HepG2 (cell line): Measurements from ENCODE around the gene RNU11. TPM values are rescaled to one million over a fixed set of nuclear protein-coding genes. Genes with fewer than 3 reads are reported as not detected.

ENCODE experiments used
- ATAD3A ChIP-seq: sonication (generic); formaldehyde crosslinking; IDR thresholded peaks from 2 replicates; pipeline ENCODE4 v1.4.0; 2020; ENCODE audit warnings: missing genetic modification reagents
- CHCHD3 ChIP-seq: sonication (generic); formaldehyde crosslinking; IDR thresholded peaks from 2 replicates; pipeline ENCODE4 v1.8.0; 2022; ENCODE audit warnings: mild to moderate bottlenecking, missing genetic modification reagents, moderate library complexity
- CSRNP1 ChIP-seq: sonication (generic); formaldehyde crosslinking; IDR thresholded peaks from 2 replicates; pipeline ENCODE4 v1.8.1; 2023; ENCODE audit warnings: mild to moderate bottlenecking, missing genetic modification reagents
- HIC2 ChIP-seq: sonication (generic); formaldehyde crosslinking; IDR thresholded peaks from 2 replicates; pipeline ENCODE4 v1.9.0; 2022; ENCODE audit warnings: low read depth, missing genetic modification reagents
- KLF12 ChIP-seq: sonication (generic); formaldehyde crosslinking; IDR thresholded peaks from 2 replicates; pipeline ENCODE4 v1.4.0; 2020; ENCODE audit warnings: missing genetic modification reagents, borderline replicate concordance
- NONO ChIP-seq, 2 experiments: fragments of 450-650 bp in 1 of 2; sonication (generic) in 1 of 2; formaldehyde crosslinking in 1 of 2; IDR thresholded peaks in 1 of 2; conservative IDR thresholded peaks in 1 of 2; 2 replicates each; pipeline versions ENCODE4 v1.6.1 to v1.8.0; 2017 to 2022; ENCODE audit warnings: mild to moderate bottlenecking in 1 of 2, missing genetic modification reagents in 1 of 2, moderate library complexity in 1 of 2
- PATZ1 ChIP-seq: sonication (generic); formaldehyde crosslinking; IDR thresholded peaks from 2 replicates; pipeline ENCODE4 v1.4.0; 2020; ENCODE audit warnings: missing genetic modification reagents
- PCBP1 ChIP-seq: fragments of 200-400 bp; formaldehyde crosslinking; IDR thresholded peaks from 2 replicates; pipeline ENCODE4 v1.6.1; 2017; ENCODE audit warnings: mild to moderate bottlenecking, low read depth, low read length, borderline replicate concordance
- PCBP2 ChIP-seq: fragments of 200-400 bp; formaldehyde crosslinking; optimal IDR thresholded peaks from 2 replicates; pipeline ENCODE3; 2018; ENCODE audit warnings: low read length, low read depth; ENCODE audit not compliant: poor library complexity, severe bottlenecking
- RARG ChIP-seq: sonication (generic); formaldehyde crosslinking; IDR thresholded peaks from 2 replicates; pipeline ENCODE4 v1.4.0; 2020; ENCODE audit warnings: low read depth, mild to moderate bottlenecking, missing genetic modification reagents
- TAF1 ChIP-seq: sonication (generic); formaldehyde crosslinking; IDR thresholded peaks from 2 replicates; pipeline ENCODE4 v1.4.0; 2020; ENCODE audit warnings: missing genetic modification reagents
- TEAD2 ChIP-seq: sonication (generic); formaldehyde crosslinking; IDR thresholded peaks from 2 replicates; pipeline ENCODE4 v1.9.0; 2021; ENCODE audit warnings: missing genetic modification reagents
- ZEB1 ChIP-seq: IDR thresholded peaks from 2 replicates; pipeline ENCODE4 v1.6.1; 2012; ENCODE audit warnings: mild to moderate bottlenecking, low read depth, inconsistent platforms; ENCODE audit not compliant: insufficient replicate concordance
- ZFP41 ChIP-seq: sonication (generic); formaldehyde crosslinking; IDR thresholded peaks from 2 replicates; pipeline ENCODE4 v1.4.0; 2020; ENCODE audit warnings: mild to moderate bottlenecking, missing genetic modification reagents, borderline replicate concordance
- ZFP82 ChIP-seq: sonication (generic); formaldehyde crosslinking; IDR thresholded peaks from 2 replicates; pipeline ENCODE4 v1.5.1; 2020; ENCODE audit warnings: mild to moderate bottlenecking, missing genetic modification reagents, borderline replicate concordance
- ZIK1 ChIP-seq: sonication (generic); formaldehyde crosslinking; IDR thresholded peaks from 2 replicates; pipeline ENCODE4 v1.5.0; 2020; ENCODE audit warnings: mild to moderate bottlenecking, low read depth, missing genetic modification reagents, borderline replicate concordance
- ZNF230 ChIP-seq: sonication (generic); formaldehyde crosslinking; IDR thresholded peaks from 2 replicates; pipeline ENCODE4 v1.4.0; 2020; ENCODE audit warnings: mild to moderate bottlenecking, missing genetic modification reagents
- ZNF317 ChIP-seq: sonication (generic); formaldehyde crosslinking; IDR thresholded peaks from 2 replicates; pipeline ENCODE4 v1.5.0; 2020; ENCODE audit warnings: mild to moderate bottlenecking, missing genetic modification reagents
- ZNF572 ChIP-seq: sonication (generic); formaldehyde crosslinking; IDR thresholded peaks from 2 replicates; pipeline ENCODE4 v1.5.1; 2020; ENCODE audit warnings: mild to moderate bottlenecking, missing genetic modification reagents
- ZNF639 ChIP-seq: conservative IDR thresholded peaks from 2 replicates; pipeline ENCODE4 v1.6.1; 2018; ENCODE audit warnings: missing genetic modification reagents
- ZNF772 ChIP-seq: sonication (generic); formaldehyde crosslinking; IDR thresholded peaks from 2 replicates; pipeline ENCODE4 v1.5.0; 2020; ENCODE audit warnings: mild to moderate bottlenecking, missing genetic modification reagents
- ZNF83 ChIP-seq: sonication (generic); formaldehyde crosslinking; IDR thresholded peaks from 2 replicates; pipeline ENCODE4 v1.4.0; 2020; ENCODE audit warnings: missing genetic modification reagents, mild to moderate bottlenecking, borderline replicate concordance
- ZNF878 ChIP-seq: sonication (generic); formaldehyde crosslinking; IDR thresholded peaks from 2 replicates; pipeline ENCODE4 v1.8.1; 2023; ENCODE audit warnings: mild to moderate bottlenecking, missing genetic modification reagents, moderate library complexity
- polyA plus RNA-seq, 8 experiments: library from polyadenylated mRNA; depleted of rRNA in 3 of 8; stranded (reverse) in 7 of 8; unstranded in 1 of 8; fragments of >200 nt; fragmentation: Illumina TruSeq in 4 of 8; extraction: Trizol in 4 of 8; gene quantifications; 2 replicates each; pipeline versions ENCODE4 v1.2.1 to v1.2.3, GENCODE V29; 2011 to 2016; ENCODE audit warnings: low read depth in 4 of 8, missing spikeins in 1 of 8, mixed read lengths in 1 of 8; ENCODE audit not compliant: insufficient read depth in 1 of 8
- total RNA-seq, 5 experiments: library from RNA; depleted of rRNA; stranded (reverse); fragments of >200 nt; fragmentation: Illumina TruSeq; extraction: Trizol; gene quantifications; 2 replicates each; pipeline ENCODE4 v1.2.3, GENCODE V29; 2016; ENCODE audit warnings: low read depth in 1 of 5

RNU11 gene
- total and polyA plus RNA-seq, 2 of the 13 experiments (the other 11 are each of a cell fraction or from before 2014, with no cell fraction given): not detected

GRCh38 chr1:28668956-28669723 is 20.7 kb downstream of the RNU11 start (continued):
- TF ChIP-seq HIC2 (CRISPR knock-in tag) (no peak), KLF12 (CRISPR knock-in tag) (no peak), ZNF639 (CRISPR knock-in tag) (0 out of 2 replicates have a peak, but pooled peaks have one; percentile 26), PATZ1 (CRISPR knock-in tag) (peak; percentile 83), ZNF83 (0 out of 2 replicates have a peak, but pooled peaks have one; percentile 17), PCBP1 (no peak), ZNF230 (CRISPR knock-in tag) (peak; percentile 64; the same call in 1 of the 2 replicates), ZIK1 (CRISPR knock-in tag) (no peak), PCBP2 (no peak), NONO (IDR thresholded peaks at IDR 0.05) (no peak), NONO (CRISPR knock-in tag; conservative IDR thresholded peaks at IDR 0.05) (no peak), TAF1 (CRISPR knock-in tag) (peak; percentile 34; the same call in 1 of the 2 replicates), ZFP82 (CRISPR knock-in tag) (no peak), RARG (CRISPR knock-in tag) (no peak), ZNF878 (CRISPR knock-in tag) (no peak), ATAD3A (CRISPR knock-in tag) (no peak), ZNF572 (CRISPR knock-in tag) (no peak), ZNF772 (CRISPR knock-in tag) (no peak), TEAD2 (CRISPR knock-in tag) (no peak), CSRNP1 (CRISPR knock-in tag) (no peak), ZNF317 (CRISPR knock-in tag) (no peak), ZEB1 (no peak), CHCHD3 (CRISPR knock-in tag) (no peak), ZFP41 (CRISPR knock-in tag) (no peak)
